ENCODE data around the gene KDF1.

Gene KDF1

GRCh38 chr1:26971590-26971989 lies 11.3 kb upstream of the KDF1 start:
- no peak overlapping the region for H3K4me3 ChIP-seq (ENCODE audit: low read depth in 1 of 2, low read length in 2 of 2)
- no peak overlapping the region for H3K4me2 ChIP-seq (ENCODE audit: insufficient read depth, low read length)
- H3K27ac ChIP-seq (ENCODE audit: low read length): no peak overlapping the region
- TF ChIP-seq EZH2 (IDR thresholded peaks at IDR 0.05; ENCODE audit: borderline replicate concordance, low read depth, low read length, severe bottlenecking) (no peak), CTCF (IDR thresholded peaks at IDR 0.05; ENCODE audit: borderline replicate concordance, extremely low read depth, low read length, poor library complexity, severe bottlenecking) (no peak)
- H3K9me3 ChIP-seq (ENCODE audit: insufficient read depth, low read length, severe bottlenecking): no peaks in the 10 kb centered on the region
- no peak for ATAC-seq (ENCODE audit: insufficient read depth, low read depth)
- H4K20me1 ChIP-seq (ENCODE audit: insufficient read depth, low read length): no peaks in the 10 kb centered on the region
- H3K27me3 ChIP-seq (ENCODE audit: insufficient read depth, low read length, poor library complexity): no peaks in the 10 kb centered on the region
- no peak overlapping the region for H2AFZ ChIP-seq (ENCODE audit: low read depth, low read length)
- DNase-seq: no peak
- no peaks in the 10 kb centered on the region for H3K36me3 ChIP-seq (ENCODE audit: insufficient read depth, low read length)
- H3K9ac ChIP-seq (ENCODE audit: low read depth, low read length): no peak overlapping the region
- H3K4me1 ChIP-seq (ENCODE audit: insufficient read depth, low read length): no peaks in the 10 kb centered on the region
- no peaks in the 10 kb centered on the region for H3K79me2 ChIP-seq (ENCODE audit: insufficient read depth, low read length)

- Histone ChIP-seq H3K4me1 (ENCODE audit: insufficient read depth, low read length) (no peaks in the 10 kb centered on the region), H3K9me3 (ENCODE audit: insufficient read depth, low read length, severe bottlenecking) (no peaks in the 10 kb centered on the region), H3K36me3 (ENCODE audit: insufficient read depth, low read length) (no peaks in the 10 kb centered on the region), H4K20me1 (ENCODE audit: insufficient read depth, low read length) (no peaks in the 10 kb centered on the region), H2AFZ (ENCODE audit: low read depth, low read length) (no peak overlapping the region), H3K4me2 (ENCODE audit: insufficient read depth, low read length) (no peak overlapping the region), H3K79me2 (ENCODE audit: insufficient read depth, low read length) (no peaks in the 10 kb centered on the region), H3K27me3 (ENCODE audit: insufficient read depth, low read length, poor library complexity) (no peaks in the 10 kb centered on the region), H3K27ac (ENCODE audit: low read length) (no peak overlapping the region), H3K9ac (ENCODE audit: low read depth, low read length) (no peak overlapping the region), H3K4me3 (ENCODE audit: low read depth in 1 of 2, low read length in 2 of 2) (no peak overlapping the region)
- ATAC-seq (ENCODE audit: insufficient read depth, low read depth) (no peak), DNase-seq (no peak)
- TF ChIP-seq EZH2 (IDR thresholded peaks at IDR 0.05; ENCODE audit: borderline replicate concordance, low read depth, low read length, severe bottlenecking) (no peak), CTCF (IDR thresholded peaks at IDR 0.05; ENCODE audit: borderline replicate concordance, extremely low read depth, low read length, poor library complexity, severe bottlenecking) (no peak)
These were observed 10.5 kb upstream of the KDF1 start for GRCh38 chr1:26970810-26971209.

- Histone ChIP-seq H3K27me3 (ENCODE audit: insufficient read depth, low read length, poor library complexity) (no peaks in the 10 kb centered on the region), H3K27ac (ENCODE audit: low read length) (no peak overlapping the region), H3K9ac (ENCODE audit: low read depth, low read length) (no peak overlapping the region), H3K36me3 (ENCODE audit: insufficient read depth, low read length) (no peaks in the 10 kb centered on the region), H3K4me2 (ENCODE audit: insufficient read depth, low read length) (no peak overlapping the region), H2AFZ (ENCODE audit: low read depth, low read length) (no peak overlapping the region), H3K79me2 (ENCODE audit: insufficient read depth, low read length) (no peaks in the 10 kb centered on the region), H3K4me1 (ENCODE audit: insufficient read depth, low read length) (no peaks in the 10 kb centered on the region), H3K9me3 (ENCODE audit: insufficient read depth, low read length, severe bottlenecking) (no peaks in the 10 kb centered on the region), H4K20me1 (ENCODE audit: insufficient read depth, low read length) (no peaks in the 10 kb centered on the region), H3K4me3 (ENCODE audit: low read depth in 1 of 2, low read length in 2 of 2) (no peak overlapping the region)
- DNase-seq (no peak), ATAC-seq (ENCODE audit: insufficient read depth, low read depth) (no peak)
- TF ChIP-seq EZH2 (IDR thresholded peaks at IDR 0.05; ENCODE audit: borderline replicate concordance, low read depth, low read length, severe bottlenecking) (no peak), CTCF (IDR thresholded peaks at IDR 0.05; ENCODE audit: borderline replicate concordance, extremely low read depth, low read length, poor library complexity, severe bottlenecking) (no peak)
These were observed 5.4 kb upstream of the KDF1 start for GRCh38 chr1:26965628-26966027.

- no peak overlapping the region for H3K9ac ChIP-seq (ENCODE audit: low read depth, low read length)
- H3K27me3 ChIP-seq (ENCODE audit: insufficient read depth, low read length, poor library complexity): no peaks in the 10 kb centered on the region
- H3K4me1 ChIP-seq (ENCODE audit: insufficient read depth, low read length): no peaks in the 10 kb centered on the region
- no peak overlapping the region for H3K4me3 ChIP-seq (ENCODE audit: low read depth in 1 of 2, low read length in 2 of 2)
- H2AFZ ChIP-seq (ENCODE audit: low read depth, low read length): no peak overlapping the region
- TF ChIP-seq CTCF (IDR thresholded peaks at IDR 0.05; ENCODE audit: borderline replicate concordance, extremely low read depth, low read length, poor library complexity, severe bottlenecking) (no peak), EZH2 (IDR thresholded peaks at IDR 0.05; ENCODE audit: borderline replicate concordance, low read depth, low read length, severe bottlenecking) (no peak)
- ATAC-seq (ENCODE audit: insufficient read depth, low read depth) (no peak), DNase-seq (no peak)
- H3K79me2 ChIP-seq (ENCODE audit: insufficient read depth, low read length): no peaks in the 10 kb centered on the region
- no peaks in the 10 kb centered on the region for H3K9me3 ChIP-seq (ENCODE audit: insufficient read depth, low read length, severe bottlenecking)
- no peaks in the 10 kb centered on the region for H3K36me3 ChIP-seq (ENCODE audit: insufficient read depth, low read length)
- no peak overlapping the region for H3K4me2 ChIP-seq (ENCODE audit: insufficient read depth, low read length)
- H4K20me1 ChIP-seq (ENCODE audit: insufficient read depth, low read length): no peaks in the 10 kb centered on the region
- no peak overlapping the region for H3K27ac ChIP-seq (ENCODE audit: low read length)
These were observed 4.9 kb upstream of the KDF1 start for GRCh38 chr1:26965213-26965612.

All from DND-41 (cell line).